ENCODE results near the gene PSMB3.

Gene PSMB3

DNA sequence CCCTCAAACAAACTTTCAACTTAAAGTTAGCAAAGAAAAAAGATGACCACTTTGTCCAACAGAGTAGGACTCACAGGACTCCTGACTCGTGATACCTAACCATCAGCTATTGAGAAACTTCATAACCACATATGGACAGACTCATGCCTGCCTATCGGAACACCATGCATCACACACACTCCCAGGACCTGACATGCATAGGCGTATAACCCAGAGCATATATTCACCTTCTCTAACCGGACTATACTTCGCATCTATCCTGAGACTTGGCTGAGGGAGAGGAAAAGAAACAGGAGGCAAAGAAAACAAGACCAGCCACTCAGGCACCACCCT lies 44.6 kb downstream of the PSMB3 start:
- no peak for TF ChIP-seq ZFX (IDR thresholded peaks at IDR 0.05)
- TF ChIP-seq, protein P1, sequence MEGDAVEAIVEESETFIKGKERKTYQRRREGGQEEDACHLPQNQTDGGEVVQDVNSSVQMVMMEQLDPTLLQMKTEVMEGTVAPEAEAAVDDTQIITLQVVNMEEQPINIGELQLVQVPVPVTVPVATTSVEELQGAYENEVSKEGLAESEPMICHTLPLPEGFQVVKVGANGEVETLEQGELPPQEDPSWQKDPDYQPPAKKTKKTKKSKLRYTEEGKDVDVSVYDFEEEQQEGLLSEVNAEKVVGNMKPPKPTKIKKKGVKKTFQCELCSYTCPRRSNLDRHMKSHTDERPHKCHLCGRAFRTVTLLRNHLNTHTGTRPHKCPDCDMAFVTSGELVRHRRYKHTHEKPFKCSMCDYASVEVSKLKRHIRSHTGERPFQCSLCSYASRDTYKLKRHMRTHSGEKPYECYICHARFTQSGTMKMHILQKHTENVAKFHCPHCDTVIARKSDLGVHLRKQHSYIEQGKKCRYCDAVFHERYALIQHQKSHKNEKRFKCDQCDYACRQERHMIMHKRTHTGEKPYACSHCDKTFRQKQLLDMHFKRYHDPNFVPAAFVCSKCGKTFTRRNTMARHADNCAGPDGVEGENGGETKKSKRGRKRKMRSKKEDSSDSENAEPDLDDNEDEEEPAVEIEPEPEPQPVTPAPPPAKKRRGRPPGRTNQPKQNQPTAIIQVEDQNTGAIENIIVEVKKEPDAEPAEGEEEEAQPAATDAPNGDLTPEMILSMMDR (conservative IDR thresholded peaks at IDR 0.05): no peak
- no peak overlapping the region for H3K27ac ChIP-seq

DNA sequence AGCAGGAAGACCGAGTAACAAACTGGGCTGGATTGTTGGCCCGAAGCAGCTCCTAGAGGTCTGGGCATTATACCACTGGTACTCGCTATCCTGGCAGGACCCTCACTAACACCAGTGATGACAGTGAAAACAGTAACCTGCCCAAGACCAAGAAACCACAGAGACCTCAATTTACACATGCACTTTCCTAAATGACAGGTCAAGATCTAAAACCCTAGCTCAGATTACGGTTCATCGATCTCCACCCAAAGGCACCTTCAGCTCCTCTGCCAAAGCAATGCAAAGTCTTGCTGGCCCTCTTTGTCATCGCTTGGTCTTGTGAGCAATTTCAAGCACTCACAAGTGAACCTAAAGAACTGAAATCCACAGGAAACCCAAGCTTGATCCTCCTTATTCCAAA lies 45.3 kb downstream of the PSMB3 start:
- no peak overlapping the region; the same call in 1 of the 2 replicates for H3K27ac ChIP-seq

DNA sequence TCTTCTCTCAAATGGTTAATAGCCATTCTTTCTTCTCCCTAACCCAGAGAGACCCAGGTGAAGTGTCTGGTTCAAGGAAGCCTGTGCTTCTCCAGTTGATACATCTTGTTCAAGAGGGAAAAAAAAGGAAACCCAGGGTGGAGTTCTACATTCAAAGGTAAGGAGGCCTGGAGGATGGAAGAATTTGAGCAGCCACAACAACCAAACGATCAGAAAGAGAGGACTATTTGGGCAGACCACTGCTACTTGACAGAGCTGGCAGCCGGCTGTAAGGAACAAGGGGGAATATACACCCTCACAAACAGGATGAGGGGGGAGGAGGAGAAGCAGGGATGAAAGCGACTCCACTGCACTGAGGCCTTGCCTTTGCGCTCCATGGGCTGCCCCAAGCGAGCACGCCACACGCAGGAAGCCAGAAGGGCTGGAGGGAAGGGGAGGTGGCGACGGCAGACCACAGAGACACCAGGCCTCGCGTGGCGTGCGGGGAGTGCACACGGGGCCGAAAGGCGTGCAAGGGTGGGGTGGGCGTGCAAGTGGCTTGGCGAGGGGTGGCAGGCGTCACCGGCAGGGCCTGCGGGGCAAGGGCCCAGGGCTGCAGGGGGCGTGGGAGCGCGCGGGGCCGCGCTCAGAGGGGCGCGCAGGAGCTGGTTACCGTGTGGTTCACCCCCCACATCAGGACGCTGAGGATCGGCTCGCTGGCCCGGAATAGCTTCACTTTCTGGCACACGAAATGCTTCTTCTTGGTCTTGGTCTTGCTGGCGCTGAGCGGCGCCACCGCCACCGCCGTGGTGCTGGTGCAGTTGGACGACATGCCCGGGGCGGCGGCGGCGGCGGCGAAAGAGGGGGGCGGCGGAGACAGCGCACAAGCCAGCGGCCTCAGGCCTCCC lies 46.3 kb downstream of the PSMB3 start:
- TF ChIP-seq ZFX (IDR thresholded peaks at IDR 0.05): peak; percentile 88
- TF ChIP-seq, protein P1 (conservative IDR thresholded peaks at IDR 0.05): no peak

More for the DNA sequence above, 45.3 kb downstream of the PSMB3 start:
- TF ChIP-seq, protein P1 (conservative IDR thresholded peaks at IDR 0.05): no peak
- no peak for TF ChIP-seq ZFX (IDR thresholded peaks at IDR 0.05)

DNA sequence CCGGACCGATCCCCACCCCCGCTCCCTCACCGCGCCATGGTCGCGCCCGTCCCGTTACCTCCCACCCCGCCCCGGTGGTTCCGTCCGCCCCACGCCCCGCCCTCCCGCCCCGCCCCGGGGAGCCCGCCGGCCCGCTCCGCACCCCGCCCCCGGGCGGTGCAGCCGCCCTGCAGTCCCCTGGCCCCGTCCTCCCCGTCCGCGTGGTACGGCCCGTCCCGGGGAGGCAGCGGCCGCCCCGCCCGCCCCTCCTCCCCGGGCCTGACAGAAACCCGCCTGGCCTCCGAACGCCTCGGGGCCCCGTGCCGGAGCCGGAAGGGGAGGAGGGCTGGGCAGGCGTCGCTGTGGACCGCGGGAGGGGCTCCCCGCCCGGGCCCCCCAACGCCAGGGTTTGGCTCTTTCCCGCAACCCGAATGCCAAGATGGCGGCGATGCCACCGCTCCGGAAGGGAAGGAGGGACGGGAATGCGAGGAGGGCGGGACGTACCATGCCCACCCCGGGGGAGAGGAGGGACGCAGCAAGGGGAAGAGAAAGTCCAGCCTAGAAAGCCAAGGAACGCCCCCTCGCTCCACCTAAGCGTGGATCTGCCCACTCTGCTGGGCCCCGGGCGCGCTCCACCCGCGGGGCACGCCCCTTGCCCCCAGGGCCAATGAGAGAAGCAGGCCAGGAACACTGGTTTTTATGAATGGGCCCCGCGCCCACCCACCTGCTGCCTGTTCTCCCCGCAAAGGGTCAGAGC lies 47.1 kb downstream of the PSMB3 start, which contains the start of gene PIP4K2B:
TSS of gene PIP4K2B (minus strand) at position 56 of the 736 bp plus-strand sequence. CDS start 132 bp downstream, outside the sequence.
- H3K27ac ChIP-seq: peak within 1 kb of the TSS; percentile 94
- no peak for TF ChIP-seq ZFX (IDR thresholded peaks at IDR 0.05)
- TF ChIP-seq, protein P1 (conservative IDR thresholded peaks at IDR 0.05): no peak

More for the DNA sequence above, 46.3 kb downstream of the PSMB3 start:
- H3K27ac ChIP-seq: peak overlapping the region; percentile 94

DNA sequence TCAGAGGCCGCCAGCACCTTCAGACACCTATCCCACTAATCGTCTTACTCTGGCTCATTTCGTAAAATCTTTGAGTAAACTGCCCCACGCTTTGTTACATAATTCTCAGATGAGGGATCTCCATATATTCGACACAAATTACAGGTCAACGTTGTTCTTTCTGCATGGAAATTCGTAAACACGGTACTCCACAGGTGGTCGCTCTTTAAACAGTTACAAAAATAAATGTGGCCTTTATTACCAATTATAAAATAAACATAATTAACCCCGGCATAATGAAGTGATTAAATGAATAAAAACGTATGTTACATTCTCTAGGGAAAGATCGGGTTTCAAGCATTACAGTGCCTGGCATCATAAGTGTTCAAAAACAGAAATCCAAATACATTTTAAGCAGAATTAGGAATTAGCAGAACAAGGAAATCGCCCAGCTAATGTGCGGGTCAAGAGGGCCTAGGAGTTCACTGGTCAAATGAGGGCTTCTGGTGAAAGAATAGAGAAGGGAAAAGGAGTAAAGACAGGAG lies 47.8 kb downstream of the PSMB3 start:
- peak overlapping the region; percentile 94 for H3K27ac ChIP-seq
- TF ChIP-seq, protein P1 (conservative IDR thresholded peaks at IDR 0.05): no peak
- TF ChIP-seq ZFX (IDR thresholded peaks at IDR 0.05): no peak

DNA sequence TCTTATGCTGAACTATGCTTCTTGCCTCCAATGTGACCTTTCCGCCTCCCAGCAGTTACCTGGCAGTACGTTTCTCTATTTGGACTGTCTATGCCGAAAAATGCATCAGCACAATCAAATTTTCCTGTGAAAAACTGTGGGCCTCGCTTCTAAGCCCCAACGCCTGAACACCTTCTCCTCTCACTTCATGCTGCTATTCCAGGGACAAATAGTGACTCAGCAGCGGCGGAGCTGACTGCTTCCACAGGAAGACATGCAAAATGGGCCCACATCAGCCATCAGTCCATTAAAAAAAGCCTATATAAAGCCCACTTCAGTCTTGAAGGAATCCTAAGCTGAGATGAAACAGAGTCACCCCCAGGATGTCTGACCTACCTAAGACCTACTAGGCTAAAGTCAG lies 57.3 kb downstream of the PSMB3 start:
- no peak for TF ChIP-seq ZFX (IDR thresholded peaks at IDR 0.05)

More for the DNA sequence above, 57.3 kb downstream of the PSMB3 start:
- no peak overlapping the region for H3K27ac ChIP-seq

All from C4-2B (cell line).